GM21825 (cell line): ENCODE data around the gene ALDH7A1.
"Not testable (repeated sequence)": the region's sequence is repeated elsewhere in the genome, so short reads cannot be mapped to it uniquely, and the experiment has no call there.

Experiments used
- ATAC-seq: cut with Tn5 transposase; IDR thresholded peaks from one replicate; pipeline ENCODE4 v1.9.1; 2021; ENCODE audit warnings: mild to moderate bottlenecking, moderate library complexity; ENCODE audit not compliant: unreplicated experiment

The ALDH7A1 gene

GRCh38 chr5:126535856-126536545, 59.0 kb downstream of the ALDH7A1 start:
- no peak for ATAC-seq

- no peak for ATAC-seq
Observed at GRCh38 chr5:126534553-126534952, 60.5 kb downstream of the ALDH7A1 start.

GRCh38 chr5:126531543-126532120, 63.4 kb downstream of the ALDH7A1 start:
- no peak for ATAC-seq

GRCh38 chr5:126527892-126528291, 67.1 kb downstream of the ALDH7A1 start:
- ATAC-seq: no peak

- no peak for ATAC-seq
Observed at GRCh38 chr5:126527158-126527557, 67.9 kb downstream of the ALDH7A1 start.

- no peak for ATAC-seq
Observed at GRCh38 chr5:126526493-126526892, 68.5 kb downstream of the ALDH7A1 start.

- no peak for ATAC-seq
Observed at GRCh38 chr5:126525630-126526245, 69.3 kb downstream of the ALDH7A1 start.

- ATAC-seq: no peak
Observed at GRCh38 chr5:126523818-126524510, 71.1 kb downstream of the ALDH7A1 start.

GRCh38 chr5:126521130-126521529, 73.9 kb downstream of the ALDH7A1 start:
- no peak for ATAC-seq

GRCh38 chr5:126520593-126520953, 74.4 kb downstream of the ALDH7A1 start:
- ATAC-seq: no peak

- no peak for ATAC-seq
Observed at GRCh38 chr5:126519637-126520592, 75.1 kb downstream of the ALDH7A1 start.

GRCh38 chr5:126519223-126519622, 75.8 kb downstream of the ALDH7A1 start:
- ATAC-seq: not testable (repeated sequence)

- ATAC-seq: no peak
Observed at GRCh38 chr5:126516852-126517251, 78.2 kb downstream of the ALDH7A1 start.

- ATAC-seq: no peak
Observed at GRCh38 chr5:126516133-126516532, 78.9 kb downstream of the ALDH7A1 start.

- no peak for ATAC-seq
Observed at GRCh38 chr5:126515337-126515736, 79.7 kb downstream of the ALDH7A1 start.

GRCh38 chr5:126514558-126515141, 80.4 kb downstream of the ALDH7A1 start:
- ATAC-seq: no peak

GRCh38 chr5:126514131-126514557, 80.9 kb downstream of the ALDH7A1 start:
- no peak for ATAC-seq

- ATAC-seq: no peak
Observed at GRCh38 chr5:126513703-126514102, 81.3 kb downstream of the ALDH7A1 start.

- no peak for ATAC-seq
Observed at GRCh38 chr5:126513302-126513701, 81.7 kb downstream of the ALDH7A1 start.

- no peak for ATAC-seq
Observed at GRCh38 chr5:126512451-126512850, 82.6 kb downstream of the ALDH7A1 start.
